Stimulated activated CD4-positive, alpha-beta T cell treated with anti-CD3 and anti-CD28 coated beads, Interleukin-4, amount 100 ng/mL, for 4 hours (primary cell): ENCODE measurements around the gene PSMB9.

Experiments used
- DNase-seq, 2 experiments: peaks; one replicate each; pipeline ENCODE4 v3.0.0-alpha.2; 2020

Gene PSMB9

DNA sequence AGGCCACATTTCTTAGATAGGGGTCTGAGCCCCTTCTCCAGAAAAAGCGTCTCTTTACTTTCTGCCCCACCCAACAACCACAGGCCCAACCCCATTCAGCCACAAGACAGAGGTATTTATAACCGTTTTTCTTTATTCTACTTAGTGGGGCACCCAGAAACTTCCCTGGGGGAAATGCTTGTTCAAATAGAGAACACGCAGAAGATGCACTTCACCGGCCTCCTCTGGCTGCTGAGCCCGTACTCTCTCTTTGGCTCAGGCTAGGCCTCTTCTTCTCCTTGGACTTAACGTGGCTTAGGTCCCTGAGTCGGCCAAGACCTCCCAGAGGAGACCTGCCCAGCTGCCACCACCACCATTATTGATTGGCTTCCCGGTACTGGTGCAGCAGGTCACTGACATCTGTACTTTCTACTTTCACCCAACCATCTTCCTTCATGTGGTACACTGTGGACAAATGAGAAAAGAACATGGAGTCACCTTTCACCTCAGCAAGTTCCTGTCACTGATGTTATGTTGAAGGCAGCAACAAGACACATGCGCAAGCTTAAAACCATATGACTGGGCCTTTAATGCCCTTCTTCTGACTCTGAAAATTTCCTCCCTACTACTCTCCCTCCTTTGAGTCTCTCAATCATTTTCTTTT is 13.3 kb upstream of the PSMB9 start:
- DNase-seq, result no peak

DNA sequence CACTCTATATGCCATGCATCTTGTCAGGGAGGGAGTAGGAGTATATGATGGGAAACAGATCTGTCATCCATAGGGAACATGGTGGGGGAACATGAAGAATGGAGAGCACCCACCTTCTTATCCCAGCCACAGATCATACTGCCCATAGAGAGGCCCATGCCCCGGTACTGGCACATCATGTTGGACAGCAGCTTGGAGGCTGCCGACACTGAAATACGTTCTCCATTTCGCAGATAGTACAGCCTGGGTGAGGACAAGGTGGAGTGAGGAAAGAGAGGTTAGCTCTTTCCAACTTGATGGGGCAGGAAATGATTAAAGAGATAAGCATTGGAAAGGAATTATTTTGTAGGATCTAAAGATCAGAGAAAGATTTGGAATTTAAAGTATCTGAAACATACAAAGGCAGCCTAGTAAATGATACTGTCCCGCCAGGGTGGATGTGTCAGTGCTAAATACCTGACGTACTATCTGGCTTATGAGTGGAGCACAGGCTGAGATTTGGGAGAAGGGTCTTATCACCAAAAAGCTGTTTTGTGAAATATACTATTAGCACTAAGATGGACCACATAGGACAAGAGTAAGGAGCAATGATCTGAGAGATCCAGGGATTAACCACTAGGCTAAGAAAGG is 11.9 kb upstream of the PSMB9 start:
- DNase-seq, result no peak

DNA sequence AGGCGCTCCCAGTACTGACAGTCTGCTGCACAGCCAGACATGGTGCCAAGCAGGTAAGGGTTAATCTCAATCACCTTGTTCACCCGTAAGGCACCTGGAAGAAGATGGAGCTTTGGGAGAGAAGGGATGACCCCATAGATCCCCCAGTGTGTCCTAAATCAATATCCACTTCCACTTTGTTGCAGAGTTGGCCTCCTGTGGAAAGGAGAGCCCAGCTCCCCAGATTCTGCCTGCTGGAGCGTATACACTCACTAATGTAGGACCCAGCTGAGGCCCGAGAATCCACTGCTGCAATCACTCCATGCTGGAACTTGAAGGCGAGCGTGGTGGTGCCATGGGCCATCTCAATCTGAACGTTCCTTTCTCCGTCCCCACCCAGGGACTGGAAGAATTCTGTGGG is 11.3 kb upstream of the PSMB9 start:
- DNase-seq, result no peak

GRCh38 chr6:32843331-32843978 is 10.5 kb upstream of the PSMB9 start:
- DNase-seq, result peak in 1 of 2 experiments; percentile 19

- DNase-seq, result peak; percentile 95 to 99
Observed at GRCh38 chr6:32843979-32844838, 9.8 kb upstream of the PSMB9 start, which contains the start of gene PSMB8. Gene PSMB8, minus strand, starts transcription at chr6:32844047. Its CDS starts 51 bp downstream, at chr6:32843996.

GRCh38 chr6:32844839-32845383 is 9.1 kb upstream of the PSMB9 start:
- DNase-seq, result no peak

GRCh38 chr6:32845384-32845884 is 8.6 kb upstream of the PSMB9 start:
- peak; percentile 31 to 37 for DNase-seq

DNA sequence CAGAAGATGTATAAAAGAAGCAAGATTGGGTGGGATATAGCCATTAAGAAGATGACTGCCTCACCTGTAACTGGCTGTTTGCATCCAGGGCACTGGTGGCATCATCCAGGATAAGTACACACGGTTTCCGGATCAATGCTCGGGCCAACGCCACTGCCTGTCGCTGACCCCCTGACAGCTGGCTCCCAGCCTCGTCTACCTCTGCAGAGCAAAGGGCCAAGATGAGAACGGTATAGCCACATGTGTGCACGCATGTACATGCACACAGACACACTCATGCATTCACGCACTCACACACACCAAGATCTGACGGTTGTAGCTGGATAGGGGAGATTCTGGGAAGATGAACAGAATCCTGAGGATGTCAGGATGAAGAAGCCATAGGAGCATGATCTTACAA is 7.0 kb upstream of the PSMB9 start:
- DNase-seq, result no peak

GRCh38 chr6:32847795-32848194 is 6.2 kb upstream of the PSMB9 start:
- no peak for DNase-seq

DNA sequence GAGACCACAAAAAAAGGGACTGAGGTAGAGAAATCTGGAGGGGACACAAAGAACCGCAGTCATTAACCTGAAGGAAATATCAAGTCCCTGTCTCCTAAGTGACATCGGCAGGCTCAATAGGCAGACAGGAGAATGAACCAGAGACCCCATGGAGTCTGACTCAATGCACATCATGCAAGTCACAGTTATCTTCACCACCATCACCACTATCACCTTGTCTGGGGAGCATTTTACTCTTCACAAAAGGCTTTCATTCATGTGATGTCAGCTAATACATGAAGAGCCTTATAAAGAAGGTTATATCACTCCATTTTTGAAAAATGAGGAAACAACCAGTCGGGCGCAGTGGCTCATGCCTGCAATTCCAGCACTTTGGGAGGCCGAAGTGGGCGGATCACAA is 4.9 kb upstream of the PSMB9 start:
- no peak for DNase-seq

- DNase-seq, result no peak
Observed at GRCh38 chr6:32851025-32851424, 3.0 kb upstream of the PSMB9 start.

GRCh38 chr6:32852018-32852843 is 1.8 kb upstream of the PSMB9 start:
- peak in 1 of 2 experiments; percentile 48 for DNase-seq

- DNase-seq, result peak; percentile 45 to 52
Observed at GRCh38 chr6:32852844-32853540, 1.0 kb upstream of the PSMB9 start.

DNA sequence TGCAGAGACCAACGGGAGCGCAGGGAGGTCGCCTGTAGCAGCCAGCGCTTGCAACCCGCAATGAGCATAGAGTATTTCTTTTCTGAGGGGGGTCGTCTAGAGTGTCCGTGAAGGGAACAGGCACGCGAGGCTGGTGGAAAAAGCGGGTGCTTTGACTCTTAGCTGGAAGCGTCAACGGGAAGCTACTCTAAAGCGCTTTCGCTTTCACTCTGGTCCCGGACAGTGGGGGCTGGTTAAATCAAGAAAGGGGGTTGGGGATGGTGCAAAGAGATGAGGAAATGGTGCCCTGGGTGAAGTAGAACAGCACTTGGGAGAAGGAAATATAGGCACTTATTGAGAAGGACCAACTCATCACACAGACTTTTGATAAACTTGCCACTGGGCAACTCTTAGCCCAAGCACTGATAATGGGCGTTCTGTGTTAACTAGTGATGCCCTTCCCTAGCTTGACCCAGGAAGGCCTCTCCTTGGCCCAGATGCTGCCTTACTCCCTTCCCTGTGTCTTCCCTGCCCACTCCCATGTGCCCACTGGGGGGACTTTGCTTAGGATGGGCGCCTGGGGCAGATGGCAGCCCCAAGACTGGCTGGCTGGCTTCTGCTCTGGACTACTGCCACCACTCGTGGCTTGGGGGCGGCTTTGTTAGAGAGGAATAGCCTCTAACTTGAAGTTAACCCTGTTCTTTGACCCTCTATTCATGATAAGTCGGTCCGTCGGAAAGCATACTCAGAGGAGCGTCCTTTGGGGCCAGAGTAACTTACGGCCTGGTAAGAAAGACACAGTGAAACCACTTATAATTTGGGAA is 585 bp downstream of the PSMB9 start:
- DNase-seq, result peak; percentile 57 to 79

GRCh38 chr6:32855467-32856174 is 1.6 kb downstream of the PSMB9 start:
- no peak for DNase-seq

GRCh38 chr6:32857156-32857891 is 3.3 kb downstream of the PSMB9 start:
- DNase-seq, result no peak

DNA sequence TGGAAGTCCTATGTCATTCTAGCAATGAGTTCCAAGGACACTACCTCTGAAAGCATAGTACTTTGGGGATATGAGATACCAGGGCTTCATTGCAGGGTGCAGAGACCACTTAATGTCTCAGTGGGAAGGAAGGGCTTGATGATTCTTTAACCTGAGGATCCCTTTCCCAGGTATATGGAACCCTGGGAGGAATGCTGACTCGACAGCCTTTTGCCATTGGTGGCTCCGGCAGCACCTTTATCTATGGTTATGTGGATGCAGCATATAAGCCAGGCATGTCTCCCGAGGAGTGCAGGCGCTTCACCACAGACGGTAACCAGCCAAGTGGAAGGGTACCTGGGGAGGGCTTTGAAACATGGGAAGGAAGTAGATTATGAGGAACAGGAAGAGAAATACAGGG is 4.2 kb downstream of the PSMB9 start:
- DNase-seq, result no peak

GRCh38 chr6:32860674-32861073 is 6.7 kb downstream of the PSMB9 start:
- DNase-seq, result no peak

- no peak for DNase-seq
Observed at GRCh38 chr6:32862725-32863124, 8.7 kb downstream of the PSMB9 start.
